GM12891 (cell line): Measurements from ENCODE around the gene NDUFA5.

Experiments used
- POLR2A ChIP-seq: IDR thresholded peaks from 2 replicates; pipeline ENCODE4 v1.6.1; 2011; ENCODE audit warnings: low read depth, low read length, control low read depth
- POLR2AphosphoS5 ChIP-seq: IDR thresholded peaks from 2 replicates; pipeline ENCODE4 v1.6.1; 2011; ENCODE audit warnings: low read depth, low read length, control low read depth
- SPI1 ChIP-seq: IDR thresholded peaks from 2 replicates; pipeline ENCODE4 v1.6.1; 2011; ENCODE audit warnings: low read depth, low read length, control low read depth

DNA sequence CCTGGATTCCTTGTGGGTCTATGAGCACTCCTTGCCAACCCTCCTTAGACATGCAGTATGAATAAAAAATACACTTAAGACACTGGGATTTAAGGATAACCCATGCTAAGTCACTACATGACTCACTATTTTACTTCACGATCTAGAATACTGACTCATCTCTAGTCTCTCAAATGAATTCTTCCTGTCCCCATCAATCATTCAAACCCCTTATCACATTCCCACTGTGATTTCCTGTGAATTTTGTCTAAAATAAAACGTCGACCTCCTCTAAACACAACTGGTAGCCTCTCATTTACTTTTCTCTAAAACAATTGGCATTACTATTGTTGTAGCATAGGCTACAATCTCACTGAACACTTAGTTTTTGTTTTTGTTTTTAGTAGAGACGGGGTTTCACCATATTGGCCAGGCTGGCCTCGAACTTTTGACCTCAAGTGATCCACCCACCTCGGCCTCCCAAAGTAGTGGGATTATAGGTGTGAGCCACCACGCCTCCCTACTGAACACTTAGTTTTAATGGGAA is 19.4 kb downstream of the NDUFA5 start:
- TF ChIP-seq POLR2AphosphoS5 (no peak), POLR2A (no peak), SPI1 (no peak)
